CD4-positive, CD25-positive, alpha-beta regulatory T cell (primary cell): Measurements from ENCODE around the gene PAFAH1B1. TPM values are rescaled to one million over a fixed set of nuclear protein-coding genes. Genes with fewer than 3 reads are reported as not detected.
"Not testable (repeated sequence)": the region's sequence is repeated elsewhere in the genome, so short reads cannot be mapped to it uniquely, and the experiment has no call there.

ENCODE experiments used
- ATAC-seq, 2 donors: fragments of 150-1000 bp; cut with Tn5 transposase; one replicate each; pipeline ENCODE4 v1.10.0; 2021; ENCODE audit warnings: low read depth in 2 of 2, moderate number of reproducible peaks in 2 of 2, moderate library complexity in 1 of 2
- DNase-seq, 3 donors: peaks; one replicate each; pipeline versions ENCODE4 v3.0.0 to v3.0.0-alpha.2; 2012 to 2022; ENCODE audit warnings: mixed read lengths in 1 of 3
- H3K27ac ChIP-seq: one replicate; pipeline ENCODE4 v1.7.0; 2013; ENCODE audit warnings: mild to moderate bottlenecking, low read length; ENCODE audit not compliant: insufficient read depth, poor library complexity, severe bottlenecking
- H3K27me3 ChIP-seq: one replicate; pipeline ENCODE4 v1.7.0; 2013; ENCODE audit warnings: low read length; ENCODE audit not compliant: control insufficient read depth, insufficient read depth
- H3K36me3 ChIP-seq: one replicate; pipeline ENCODE4 v1.7.0; 2013; ENCODE audit warnings: mild to moderate bottlenecking, low read length, moderate library complexity; ENCODE audit not compliant: control insufficient read depth, insufficient read depth
- H3K4me1 ChIP-seq: 2 replicates; pipeline ENCODE4 v1.7.0; 2013; ENCODE audit warnings: mild to moderate bottlenecking, low read length; ENCODE audit not compliant: insufficient read depth, control insufficient read depth, poor library complexity, severe bottlenecking
- H3K4me3 ChIP-seq: one replicate; pipeline ENCODE4 v1.7.0; 2013; ENCODE audit warnings: low read depth, mild to moderate bottlenecking, low read length, moderate library complexity
- H3K9me3 ChIP-seq, 2 experiments: 1 replicate in 1 of 2; 2 replicates in 1 of 2; pipeline ENCODE4 v1.7.0; 2013; ENCODE audit warnings: low read length in 2 of 2, mild to moderate bottlenecking in 1 of 2, moderate library complexity in 1 of 2; ENCODE audit not compliant: control insufficient read depth in 2 of 2
- H3K27ac Mint-ChIP-seq, 3 donors: one replicate each; pipeline ENCODE4 v1.8.0; 2020 to 2022; ENCODE audit warnings: mild to moderate bottlenecking in 3 of 3, mixed read lengths in 3 of 3, moderate library complexity in 2 of 3
- H3K27me3 Mint-ChIP-seq: one replicate; pipeline ENCODE4 v1.8.0; 2022; ENCODE audit warnings: mild to moderate bottlenecking, mixed read lengths
- H3K36me3 Mint-ChIP-seq: one replicate; pipeline ENCODE4 v1.8.0; 2020; ENCODE audit warnings: mixed read lengths
- H3K4me1 Mint-ChIP-seq, 4 donors: one replicate each; pipeline ENCODE4 v1.8.0; 2020 to 2022; ENCODE audit warnings: mixed read lengths in 4 of 4, mild to moderate bottlenecking in 1 of 4
- H3K4me3 Mint-ChIP-seq, 4 donors: one replicate each; pipeline ENCODE4 v1.8.0; 2020 to 2022; ENCODE audit warnings: mild to moderate bottlenecking in 4 of 4, mixed read lengths in 4 of 4, moderate library complexity in 3 of 4
- H3K9me3 Mint-ChIP-seq, 7 donors: one replicate each; pipeline ENCODE4 v1.8.0; 2020 to 2022; ENCODE audit warnings: mixed read lengths in 7 of 7, mild to moderate bottlenecking in 3 of 7, moderate library complexity in 2 of 7
- polyA plus RNA-seq, 4 donors: library from polyadenylated mRNA; unstranded; fragments of 300-500 nt; fragmentation: Illumina TruSeq; gene quantifications; one replicate each; pipeline ENCODE4 v1.2.3, GENCODE V29; 2021
- total RNA-seq: library from RNA; stranded (reverse); gene quantifications from one replicate; pipeline ENCODE4 v1.2.3, GENCODE V29; 2022

PAFAH1B1 gene
- 174 TPM for total RNA-seq
- polyA plus RNA-seq = 10 to 100 TPM; 20.6 to 39.7 (median 27.3) TPM

- peaks cover 0 to 1% (median 0%) of the 10 kb centered on the region in 7 donors for H3K9me3 Mint-ChIP-seq
- DNase-seq (peak; percentile 93 to 97 (median 94)), ATAC-seq (peak; percentile 80 to 88)
- peak within 1 kb of the TSS; percentile 82 to 97 (median 95) for H3K27ac Mint-ChIP-seq
- H3K27me3 Mint-ChIP-seq = no peaks in the 10 kb centered on the region
- peak within 1 kb of the TSS; percentile 93 to 100 (median 96) for H3K4me3 Mint-ChIP-seq
- H3K27ac ChIP-seq = peak within 1 kb of the TSS; percentile 98
- H3K4me1 ChIP-seq = peaks cover 39% of the 10 kb centered on the region
- H3K4me3 ChIP-seq = peak within 1 kb of the TSS; percentile 98
- H3K36me3 Mint-ChIP-seq = no peaks in the 10 kb centered on the region
- H3K27me3 ChIP-seq = no peaks in the 10 kb centered on the region
- H3K4me1 Mint-ChIP-seq = peaks cover 15 to 33% (median 26%) of the 10 kb centered on the region in 4 donors
- H3K9me3 ChIP-seq = no peaks in the 10 kb centered on the region
- H3K36me3 ChIP-seq = no peaks in the 10 kb centered on the region
These were observed at the start of gene PAFAH1B1 for GRCh38 chr17:2592971-2593820. Gene PAFAH1B1, plus strand, starts transcription at chr17:2593654. Its CDS starts 44,635 bp downstream, at chr17:2638289.

- H3K4me3 ChIP-seq = no peak overlapping the region
- H3K4me3 Mint-ChIP-seq = no peak overlapping the region
- H3K36me3 ChIP-seq = no peaks in the 10 kb centered on the region
- no peaks in the 10 kb centered on the region for H3K27me3 ChIP-seq
- ATAC-seq (no peak), DNase-seq (no peak)
- no peaks in the 10 kb centered on the region for H3K4me1 ChIP-seq
- no peak overlapping the region for H3K27ac ChIP-seq
- H3K4me1 Mint-ChIP-seq = peaks cover 0 to 3% (median 0%) of the 10 kb centered on the region in 4 donors
- no peaks in the 10 kb centered on the region for H3K36me3 Mint-ChIP-seq
- peaks cover 4% of the 10 kb centered on the region for H3K27me3 Mint-ChIP-seq
- no peaks in the 10 kb centered on the region for H3K9me3 ChIP-seq
- no peak overlapping the region for H3K27ac Mint-ChIP-seq
- peaks cover 0 to 1% (median 0%) of the 10 kb centered on the region in 7 donors for H3K9me3 Mint-ChIP-seq
These were observed 48.1 kb upstream of the PAFAH1B1 start for GRCh38 chr17:2545393-2545792.

GRCh38 chr17:2547176-2547575, 46.3 kb upstream of the PAFAH1B1 start:
- H3K4me3 ChIP-seq = no peak overlapping the region
- no peaks in the 10 kb centered on the region for H3K27me3 ChIP-seq
- ATAC-seq (no peak), DNase-seq (no peak)
- H3K4me3 Mint-ChIP-seq = no peak overlapping the region
- peaks cover 6% of the 10 kb centered on the region for H3K27me3 Mint-ChIP-seq
- no peak overlapping the region for H3K27ac ChIP-seq
- H3K36me3 ChIP-seq = no peaks in the 10 kb centered on the region
- no peaks in the 10 kb centered on the region for H3K9me3 Mint-ChIP-seq
- no peak overlapping the region for H3K27ac Mint-ChIP-seq
- no peaks in the 10 kb centered on the region for H3K4me1 ChIP-seq
- no peaks in the 10 kb centered on the region for H3K9me3 ChIP-seq
- H3K4me1 Mint-ChIP-seq = peaks cover 0 to 3% (median 1%) of the 10 kb centered on the region in 4 donors
- H3K36me3 Mint-ChIP-seq = no peaks in the 10 kb centered on the region

DNA sequence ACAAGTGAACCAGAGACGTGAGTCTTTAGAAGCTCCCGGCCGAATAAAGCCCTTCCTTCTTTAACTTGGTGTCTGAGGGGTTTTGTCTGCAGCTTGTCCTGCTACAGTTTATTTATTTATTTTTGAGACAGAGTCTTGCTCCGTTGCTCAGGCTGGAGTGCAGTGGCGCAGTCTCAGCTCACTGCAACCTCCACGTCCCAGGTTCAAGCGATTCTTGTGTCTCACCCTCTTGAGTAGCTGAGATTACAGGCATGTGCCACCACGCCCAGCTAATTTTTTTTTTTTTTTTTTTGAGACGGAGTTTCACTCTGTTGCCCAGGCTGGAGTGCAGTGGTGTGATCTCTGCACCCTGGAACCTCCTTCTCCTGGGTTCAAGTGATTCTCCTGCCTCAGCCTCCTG, 45.4 kb upstream of the PAFAH1B1 start:
- not testable (repeated sequence) for H3K36me3 ChIP-seq, H3K4me1 ChIP-seq, H3K4me3 ChIP-seq, H3K4me3 Mint-ChIP-seq, H3K36me3 Mint-ChIP-seq, H3K27ac ChIP-seq, ATAC-seq, H3K27ac Mint-ChIP-seq, H3K27me3 ChIP-seq, H3K9me3 ChIP-seq, DNase-seq, H3K4me1 Mint-ChIP-seq, H3K9me3 Mint-ChIP-seq
- peaks cover 11% of the 10 kb centered on the region for H3K27me3 Mint-ChIP-seq

- H3K27me3 Mint-ChIP-seq = peaks cover 11% of the 10 kb centered on the region
- ATAC-seq = no peak
- H3K27me3 ChIP-seq = no peaks in the 10 kb centered on the region
- no peaks in the 10 kb centered on the region for H3K36me3 Mint-ChIP-seq
- no peaks in the 10 kb centered on the region for H3K9me3 ChIP-seq
- H3K27ac Mint-ChIP-seq = no peak overlapping the region
- no peaks in the 10 kb centered on the region for H3K36me3 ChIP-seq
- H3K9me3 Mint-ChIP-seq = peaks cover 0 to 2% (median 0%) of the 10 kb centered on the region in 7 donors
- H3K4me3 ChIP-seq = no peak overlapping the region
- H3K4me1 ChIP-seq = no peaks in the 10 kb centered on the region
- no peak for DNase-seq
- H3K4me1 Mint-ChIP-seq = peaks cover 0 to 3% (median 0%) of the 10 kb centered on the region in 4 donors
- H3K27ac ChIP-seq = no peak overlapping the region
- H3K4me3 Mint-ChIP-seq = no peak overlapping the region
These were observed 43.9 kb upstream of the PAFAH1B1 start for GRCh38 chr17:2549392-2550211.

DNA sequence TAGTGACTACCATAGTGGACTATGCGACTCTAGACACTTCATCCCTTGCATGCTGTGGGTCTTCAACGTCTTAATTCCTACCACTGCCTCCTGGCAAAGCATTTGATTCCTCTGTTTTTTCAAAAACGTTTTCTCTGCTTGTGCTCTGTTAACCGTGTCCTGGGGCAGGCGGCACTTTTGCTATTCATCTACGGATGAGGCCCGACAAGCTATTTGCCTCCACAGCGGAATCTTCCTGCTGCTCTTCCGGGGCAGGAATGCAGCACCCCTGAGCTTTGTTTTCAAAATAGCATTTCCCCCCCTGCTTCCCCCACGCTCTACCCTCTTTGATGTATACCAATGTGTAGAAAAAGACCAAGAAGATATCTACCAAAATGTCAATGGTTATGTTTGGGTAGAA, 42.0 kb upstream of the PAFAH1B1 start:
- no peaks in the 10 kb centered on the region for H3K36me3 Mint-ChIP-seq
- ATAC-seq = no peak
- H3K4me3 Mint-ChIP-seq = no peak overlapping the region

DNA sequence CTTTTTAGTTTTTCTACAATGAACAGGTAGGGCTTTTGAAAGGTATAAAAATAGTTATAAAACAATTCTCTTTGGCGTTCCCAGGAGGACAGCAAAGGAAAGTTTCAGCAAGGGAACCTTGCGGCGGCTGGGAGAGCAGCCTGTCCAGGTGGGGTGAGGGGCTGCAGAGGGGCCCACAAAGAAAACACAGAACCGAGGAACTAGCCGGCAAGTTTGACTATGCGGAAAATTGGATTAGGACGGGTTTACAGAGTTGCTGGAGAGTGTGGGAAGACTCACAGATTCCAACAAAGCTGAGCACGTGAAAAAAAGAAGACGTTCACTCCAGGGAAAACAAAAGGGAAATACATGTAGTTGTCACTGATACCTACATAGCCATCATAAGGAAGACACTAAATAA, 41.5 kb upstream of the PAFAH1B1 start:
- Mint-ChIP-seq H3K27ac (no peak overlapping the region), H3K27me3 (peaks cover 16% of the 10 kb centered on the region)

More for the DNA sequence above, 42.0 kb upstream of the PAFAH1B1 start:
- Mint-ChIP-seq H3K9me3 (peaks cover 0 to 2% (median 0%) of the 10 kb centered on the region in 7 donors), H3K27ac (no peak overlapping the region), H3K4me1 (peaks cover 0 to 3% (median 0%) of the 10 kb centered on the region in 4 donors), H3K27me3 (peaks cover 15% of the 10 kb centered on the region)
- H3K27me3 ChIP-seq = no peaks in the 10 kb centered on the region
- no peak overlapping the region for H3K27ac ChIP-seq
- no peak for DNase-seq
- H3K9me3 ChIP-seq = no peaks in the 10 kb centered on the region
- no peak overlapping the region for H3K4me3 ChIP-seq
- H3K36me3 ChIP-seq = no peaks in the 10 kb centered on the region
- no peaks in the 10 kb centered on the region for H3K4me1 ChIP-seq

More for the DNA sequence above, 41.5 kb upstream of the PAFAH1B1 start:
- H3K9me3 ChIP-seq = no peaks in the 10 kb centered on the region
- ATAC-seq (no peak), DNase-seq (no peak)
- no peaks in the 10 kb centered on the region for H3K36me3 ChIP-seq
- Mint-ChIP-seq H3K4me1 (peaks cover 0 to 3% (median 0%) of the 10 kb centered on the region in 4 donors), H3K4me3 (no peak overlapping the region), H3K36me3 (no peaks in the 10 kb centered on the region), H3K9me3 (peaks cover 0 to 2% (median 0%) of the 10 kb centered on the region in 7 donors)
- H3K27ac ChIP-seq = no peak overlapping the region
- no peak overlapping the region for H3K4me3 ChIP-seq
- H3K4me1 ChIP-seq = no peaks in the 10 kb centered on the region
- H3K27me3 ChIP-seq = no peaks in the 10 kb centered on the region
